HepG2 (cell line): ENCODE results near the gene DMKN. TPM values are rescaled to one million over a fixed set of nuclear protein-coding genes. Genes with fewer than 3 reads are reported as not detected.

Source experiments
- MED1 ChIP-seq: sonication (generic); formaldehyde crosslinking; IDR thresholded peaks from 2 replicates; pipeline ENCODE4 v1.4.0; 2020; ENCODE audit warnings: missing genetic modification reagents
- NFIC ChIP-seq: IDR thresholded peaks from 2 replicates; pipeline ENCODE4 v1.6.1; 2012; ENCODE audit warnings: mild to moderate bottlenecking, low read length, inconsistent platforms
- SNAPC2 ChIP-seq: sonication (generic); formaldehyde crosslinking; IDR thresholded peaks from 2 replicates; pipeline ENCODE4 v1.8.1; 2022; ENCODE audit warnings: mild to moderate bottlenecking, missing genetic modification reagents
- SNRNP70 ChIP-seq: fragments of 200-400 bp; formaldehyde crosslinking; IDR thresholded peaks from 2 replicates; pipeline ENCODE4 v1.6.1; 2017; ENCODE audit warnings: mild to moderate bottlenecking, low read depth, low read length, moderate library complexity
- STAG1 ChIP-seq: sonication (generic); formaldehyde crosslinking; IDR thresholded peaks from 2 replicates; pipeline ENCODE4 v1.4.0; 2020; ENCODE audit warnings: missing genetic modification reagents
- ZEB1 ChIP-seq: IDR thresholded peaks from 2 replicates; pipeline ENCODE4 v1.6.1; 2012; ENCODE audit warnings: mild to moderate bottlenecking, low read depth, inconsistent platforms; ENCODE audit not compliant: insufficient replicate concordance
- ZNF383 ChIP-seq: sonication (generic); formaldehyde crosslinking; IDR thresholded peaks from 2 replicates; pipeline ENCODE4 v1.4.0; 2020; ENCODE audit warnings: missing genetic modification reagents, mild to moderate bottlenecking, borderline replicate concordance
- ZNF577 ChIP-seq: sonication (generic); formaldehyde crosslinking; IDR thresholded peaks from 2 replicates; pipeline ENCODE4 v1.4.0; 2020; ENCODE audit warnings: mild to moderate bottlenecking, low read depth, missing genetic modification reagents, borderline replicate concordance
- ZNF619 ChIP-seq: sonication (generic); formaldehyde crosslinking; IDR thresholded peaks from 2 replicates; pipeline ENCODE4 v1.4.0; 2020; ENCODE audit warnings: mild to moderate bottlenecking, missing genetic modification reagents
- ZNF703 ChIP-seq: sonication (generic); formaldehyde crosslinking; IDR thresholded peaks from 2 replicates; pipeline ENCODE4 v1.5.1; 2020; ENCODE audit warnings: missing genetic modification reagents, mild to moderate bottlenecking, moderate library complexity, borderline replicate concordance
- ZNF879 ChIP-seq: sonication (generic); formaldehyde crosslinking; IDR thresholded peaks from 2 replicates; pipeline ENCODE4 v1.8.1; 2023; ENCODE audit warnings: missing genetic modification reagents
- polyA plus RNA-seq, 8 experiments: library from polyadenylated mRNA; depleted of rRNA in 3 of 8; stranded (reverse) in 7 of 8; unstranded in 1 of 8; fragments of >200 nt; fragmentation: Illumina TruSeq in 4 of 8; extraction: Trizol in 4 of 8; gene quantifications; 2 replicates each; pipeline versions ENCODE4 v1.2.1 to v1.2.3, GENCODE V29; 2011 to 2016; ENCODE audit warnings: low read depth in 4 of 8, missing spikeins in 1 of 8, mixed read lengths in 1 of 8; ENCODE audit not compliant: insufficient read depth in 1 of 8
- total RNA-seq, 5 experiments: library from RNA; depleted of rRNA; stranded (reverse); fragments of >200 nt; fragmentation: Illumina TruSeq; extraction: Trizol; gene quantifications; 2 replicates each; pipeline ENCODE4 v1.2.3, GENCODE V29; 2016; ENCODE audit warnings: low read depth in 1 of 5
- TF ChIP-seq, protein P1 (sequence below): sonication (generic); formaldehyde crosslinking; IDR thresholded peaks from 2 replicates; pipeline ENCODE4 v1.4.0; 2020; ENCODE audit warnings: missing genetic modification reagents, borderline replicate concordance
- TF ChIP-seq, protein P2 (sequence below): sonication (generic); formaldehyde crosslinking; IDR thresholded peaks from 2 replicates; pipeline ENCODE4 v1.5.1; 2020; ENCODE audit warnings: mild to moderate bottlenecking, missing genetic modification reagents
- TF ChIP-seq, protein P3 (sequence below): sonication (generic); formaldehyde crosslinking; IDR thresholded peaks from 2 replicates; pipeline ENCODE4 v1.5.1; 2020; ENCODE audit warnings: mild to moderate bottlenecking, missing genetic modification reagents, borderline replicate concordance

DMKN gene
- total and polyA plus RNA-seq, 2 of the 13 experiments (the other 11 are each of a cell fraction or from before 2014, with no cell fraction given) = 50.8 to 57.1 TPM

DNA sequence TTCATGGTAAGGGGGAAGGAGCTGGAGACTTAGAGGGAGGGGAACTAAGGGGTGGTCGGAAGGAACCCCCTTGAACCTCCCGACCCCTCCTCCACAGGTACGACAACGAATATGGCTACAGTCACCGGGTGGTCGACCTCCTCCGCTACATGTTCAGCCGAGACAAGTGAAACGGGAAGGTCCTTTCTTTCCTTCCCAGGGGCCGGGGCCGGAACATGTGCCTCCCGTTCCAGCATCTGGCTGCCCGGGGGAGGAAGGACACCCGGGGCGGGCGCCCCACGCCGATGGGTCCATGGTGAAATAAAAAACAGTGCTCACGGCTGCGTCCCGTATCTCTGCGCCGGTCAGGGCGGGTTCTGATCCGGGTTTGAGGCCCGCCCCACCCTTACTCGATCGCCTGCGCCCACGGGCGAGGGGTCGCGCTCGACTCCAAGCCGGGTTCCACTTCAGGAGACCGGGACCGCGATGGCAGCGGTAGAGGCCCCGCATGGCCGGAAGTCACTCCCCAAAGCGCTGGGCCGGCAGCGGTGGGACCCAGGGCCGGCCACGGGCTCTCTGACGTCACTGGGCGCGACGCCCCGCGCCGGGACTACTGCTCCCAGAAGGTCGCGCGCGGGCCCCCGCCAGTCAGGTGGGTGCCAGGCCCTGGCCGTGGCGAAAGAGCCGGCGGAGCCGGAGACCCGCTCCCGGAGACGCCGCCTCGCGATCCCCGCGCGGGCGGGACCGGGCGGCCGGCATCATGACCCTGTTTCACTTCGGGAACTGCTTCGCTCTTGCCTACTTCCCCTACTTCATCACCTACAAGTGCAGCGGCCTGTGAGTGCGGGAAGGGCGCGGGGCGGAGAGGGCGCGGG, 31.8 kb upstream of the DMKN start, which contains the start of gene TMEM147 (continued):
- TF ChIP-seq, protein P1, sequence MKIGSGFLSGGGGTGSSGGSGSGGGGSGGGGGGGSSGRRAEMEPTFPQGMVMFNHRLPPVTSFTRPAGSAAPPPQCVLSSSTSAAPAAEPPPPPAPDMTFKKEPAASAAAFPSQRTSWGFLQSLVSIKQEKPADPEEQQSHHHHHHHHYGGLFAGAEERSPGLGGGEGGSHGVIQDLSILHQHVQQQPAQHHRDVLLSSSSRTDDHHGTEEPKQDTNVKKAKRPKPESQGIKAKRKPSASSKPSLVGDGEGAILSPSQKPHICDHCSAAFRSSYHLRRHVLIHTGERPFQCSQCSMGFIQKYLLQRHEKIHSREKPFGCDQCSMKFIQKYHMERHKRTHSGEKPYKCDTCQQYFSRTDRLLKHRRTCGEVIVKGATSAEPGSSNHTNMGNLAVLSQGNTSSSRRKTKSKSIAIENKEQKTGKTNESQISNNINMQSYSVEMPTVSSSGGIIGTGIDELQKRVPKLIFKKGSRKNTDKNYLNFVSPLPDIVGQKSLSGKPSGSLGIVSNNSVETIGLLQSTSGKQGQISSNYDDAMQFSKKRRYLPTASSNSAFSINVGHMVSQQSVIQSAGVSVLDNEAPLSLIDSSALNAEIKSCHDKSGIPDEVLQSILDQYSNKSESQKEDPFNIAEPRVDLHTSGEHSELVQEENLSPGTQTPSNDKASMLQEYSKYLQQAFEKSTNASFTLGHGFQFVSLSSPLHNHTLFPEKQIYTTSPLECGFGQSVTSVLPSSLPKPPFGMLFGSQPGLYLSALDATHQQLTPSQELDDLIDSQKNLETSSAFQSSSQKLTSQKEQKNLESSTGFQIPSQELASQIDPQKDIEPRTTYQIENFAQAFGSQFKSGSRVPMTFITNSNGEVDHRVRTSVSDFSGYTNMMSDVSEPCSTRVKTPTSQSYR (CRISPR knock-in tag) = 0 out of 2 replicates have a peak, but pooled peaks have one; percentile 6
- TF ChIP-seq SNRNP70 = no peak
- TF ChIP-seq ZNF619 (CRISPR knock-in tag) = no peak
- TF ChIP-seq ZNF879 = no peak
- TF ChIP-seq STAG1 (CRISPR knock-in tag) = no peak; the same call in 1 of the 2 replicates
- no peak; the same call in 1 of the 2 replicates for TF ChIP-seq ZNF703
- no peak for TF ChIP-seq NFIC
- TF ChIP-seq, protein P2, sequence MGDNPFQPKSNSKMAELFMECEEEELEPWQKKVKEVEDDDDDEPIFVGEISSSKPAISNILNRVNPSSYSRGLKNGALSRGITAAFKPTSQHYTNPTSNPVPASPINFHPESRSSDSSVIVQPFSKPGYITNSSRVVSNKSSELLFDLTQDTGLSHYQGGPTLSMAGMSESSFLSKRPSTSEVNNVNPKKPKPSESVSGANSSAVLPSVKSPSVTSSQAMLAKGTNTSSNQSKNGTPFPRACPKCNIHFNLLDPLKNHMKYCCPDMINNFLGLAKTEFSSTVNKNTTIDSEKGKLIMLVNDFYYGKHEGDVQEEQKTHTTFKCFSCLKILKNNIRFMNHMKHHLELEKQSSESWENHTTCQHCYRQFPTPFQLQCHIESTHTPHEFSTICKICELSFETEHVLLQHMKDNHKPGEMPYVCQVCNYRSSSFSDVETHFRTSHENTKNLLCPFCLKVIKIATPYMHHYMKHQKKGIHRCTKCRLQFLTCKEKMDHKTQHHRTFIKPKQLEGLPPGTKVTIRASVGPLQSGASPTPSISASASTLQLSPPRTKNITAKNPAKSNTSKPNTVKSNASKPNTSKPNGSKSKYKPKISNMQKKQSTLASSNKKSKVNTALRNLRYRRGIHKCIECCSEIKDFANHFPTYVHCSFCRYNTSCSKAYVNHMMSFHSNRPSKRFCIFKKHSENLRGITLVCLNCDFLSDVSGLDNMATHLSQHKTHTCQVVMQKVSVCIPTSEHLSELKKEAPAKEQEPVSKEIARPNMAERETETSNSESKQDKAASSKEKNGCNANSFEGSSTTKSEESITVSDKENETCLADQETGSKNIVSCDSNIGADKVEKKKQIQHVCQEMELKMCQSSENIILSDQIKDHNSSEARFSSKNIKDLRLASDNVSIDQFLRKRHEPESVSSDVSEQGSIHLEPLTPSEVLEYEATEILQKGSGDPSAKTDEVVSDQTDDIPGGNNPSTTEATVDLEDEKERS (CRISPR knock-in tag) = no peak
- no peak for TF ChIP-seq ZNF383
- TF ChIP-seq MED1 = peak; percentile 80
- TF ChIP-seq, protein P3, sequence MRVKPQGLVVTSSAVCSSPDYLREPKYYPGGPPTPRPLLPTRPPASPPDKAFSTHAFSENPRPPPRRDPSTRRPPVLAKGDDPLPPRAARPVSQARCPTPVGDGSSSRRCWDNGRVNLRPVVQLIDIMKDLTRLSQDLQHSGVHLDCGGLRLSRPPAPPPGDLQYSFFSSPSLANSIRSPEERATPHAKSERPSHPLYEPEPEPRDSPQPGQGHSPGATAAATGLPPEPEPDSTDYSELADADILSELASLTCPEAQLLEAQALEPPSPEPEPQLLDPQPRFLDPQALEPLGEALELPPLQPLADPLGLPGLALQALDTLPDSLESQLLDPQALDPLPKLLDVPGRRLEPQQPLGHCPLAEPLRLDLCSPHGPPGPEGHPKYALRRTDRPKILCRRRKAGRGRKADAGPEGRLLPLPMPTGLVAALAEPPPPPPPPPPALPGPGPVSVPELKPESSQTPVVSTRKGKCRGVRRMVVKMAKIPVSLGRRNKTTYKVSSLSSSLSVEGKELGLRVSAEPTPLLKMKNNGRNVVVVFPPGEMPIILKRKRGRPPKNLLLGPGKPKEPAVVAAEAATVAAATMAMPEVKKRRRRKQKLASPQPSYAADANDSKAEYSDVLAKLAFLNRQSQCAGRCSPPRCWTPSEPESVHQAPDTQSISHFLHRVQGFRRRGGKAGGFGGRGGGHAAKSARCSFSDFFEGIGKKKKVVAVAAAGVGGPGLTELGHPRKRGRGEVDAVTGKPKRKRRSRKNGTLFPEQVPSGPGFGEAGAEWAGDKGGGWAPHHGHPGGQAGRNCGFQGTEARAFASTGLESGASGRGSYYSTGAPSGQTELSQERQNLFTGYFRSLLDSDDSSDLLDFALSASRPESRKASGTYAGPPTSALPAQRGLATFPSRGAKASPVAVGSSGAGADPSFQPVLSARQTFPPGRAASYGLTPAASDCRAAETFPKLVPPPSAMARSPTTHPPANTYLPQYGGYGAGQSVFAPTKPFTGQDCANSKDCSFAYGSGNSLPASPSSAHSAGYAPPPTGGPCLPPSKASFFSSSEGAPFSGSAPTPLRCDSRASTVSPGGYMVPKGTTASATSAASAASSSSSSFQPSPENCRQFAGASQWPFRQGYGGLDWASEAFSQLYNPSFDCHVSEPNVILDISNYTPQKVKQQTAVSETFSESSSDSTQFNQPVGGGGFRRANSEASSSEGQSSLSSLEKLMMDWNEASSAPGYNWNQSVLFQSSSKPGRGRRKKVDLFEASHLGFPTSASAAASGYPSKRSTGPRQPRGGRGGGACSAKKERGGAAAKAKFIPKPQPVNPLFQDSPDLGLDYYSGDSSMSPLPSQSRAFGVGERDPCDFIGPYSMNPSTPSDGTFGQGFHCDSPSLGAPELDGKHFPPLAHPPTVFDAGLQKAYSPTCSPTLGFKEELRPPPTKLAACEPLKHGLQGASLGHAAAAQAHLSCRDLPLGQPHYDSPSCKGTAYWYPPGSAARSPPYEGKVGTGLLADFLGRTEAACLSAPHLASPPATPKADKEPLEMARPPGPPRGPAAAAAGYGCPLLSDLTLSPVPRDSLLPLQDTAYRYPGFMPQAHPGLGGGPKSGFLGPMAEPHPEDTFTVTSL (CRISPR knock-in tag) = no peak
- no peak for TF ChIP-seq ZNF577 (CRISPR knock-in tag)
- peak; percentile 3 for TF ChIP-seq ZEB1
- TF ChIP-seq SNAPC2 (CRISPR knock-in tag) = peak; percentile 78; the same call in 1 of the 2 replicates
